ENCODE measurements around the gene RBMS3. TPM values are rescaled to one million over a fixed set of nuclear protein-coding genes. Genes with fewer than 3 reads are reported as not detected.
A peak's percentile ranks its signal among the peaks of the same experiment; 100 is the strongest.
"Not testable (repeated sequence)": the region's sequence is repeated elsewhere in the genome, so short reads cannot be mapped to it uniquely, and the experiment has no call there.

The RBMS3 gene
- polyA plus RNA-seq, 5 donors: 20.5 to 41.4 (median 32.1) TPM

GRCh38 chr3:30004481-30004880, 723.6 kb downstream of the RBMS3 start:
- no peak for DNase-seq

GRCh38 chr3:30006111-30006510, 725.2 kb downstream of the RBMS3 start:
- no peak for DNase-seq

GRCh38 chr3:30007668-30008067, 726.8 kb downstream of the RBMS3 start:
- no peak for DNase-seq

- DNase-seq: no peak
Measured at GRCh38 chr3:30011237-30011803, 730.4 kb downstream of the RBMS3 start.

- peak; percentile 31 to 52 for DNase-seq
Measured at GRCh38 chr3:30012941-30013543, 732.2 kb downstream of the RBMS3 start.

GRCh38 chr3:30017901-30018300, 737.0 kb downstream of the RBMS3 start:
- DNase-seq: no peak

GRCh38 chr3:30020380-30020779, 739.5 kb downstream of the RBMS3 start:
- DNase-seq: no peak

GRCh38 chr3:30024466-30024865, 743.6 kb downstream of the RBMS3 start:
- DNase-seq: no peak

- DNase-seq: no peak
Measured at GRCh38 chr3:30026851-30027250, 746.0 kb downstream of the RBMS3 start.

GRCh38 chr3:30034246-30034991, 753.5 kb downstream of the RBMS3 start:
- DNase-seq: no peak

- no peak for DNase-seq
Measured at GRCh38 chr3:30035935-30036567, 755.2 kb downstream of the RBMS3 start.

- DNase-seq: no peak
Measured at GRCh38 chr3:30040126-30040525, 759.3 kb downstream of the RBMS3 start.

GRCh38 chr3:30041481-30041880, 760.6 kb downstream of the RBMS3 start:
- DNase-seq: not testable (repeated sequence)

- peak; percentile 43 to 67 for DNase-seq
Measured at GRCh38 chr3:30042274-30042859, 761.5 kb downstream of the RBMS3 start.

GRCh38 chr3:30042916-30043555, 762.2 kb downstream of the RBMS3 start:
- DNase-seq: no peak

- no peak for DNase-seq
Measured at GRCh38 chr3:30044515-30044914, 763.6 kb downstream of the RBMS3 start.

- no peak for DNase-seq
Measured at GRCh38 chr3:30048431-30048830, 767.6 kb downstream of the RBMS3 start.

- DNase-seq: not testable (repeated sequence)
Measured at GRCh38 chr3:30050116-30050515, 769.2 kb downstream of the RBMS3 start.

GRCh38 chr3:30059240-30059639, 778.4 kb downstream of the RBMS3 start:
- no peak for DNase-seq
